Measurements from ENCODE around the gene ADAM23. TPM values are rescaled to one million over a fixed set of nuclear protein-coding genes. Genes with fewer than 3 reads are reported as not detected.

The ADAM23 gene
- polyA plus RNA-seq, 2 of the 4 experiments (the other 2 are of a cell fraction), result 6.1 to 7.8 TPM

- Histone ChIP-seq H3K4me2 (no peak overlapping the region), H3K4me3 (no peak overlapping the region), H3K27ac (no peak overlapping the region), H3K9me3 (no peaks in the 10 kb centered on the region), H3K4me1 (no peaks in the 10 kb centered on the region)
- ATAC-seq, result no peak
- no peak for TF ChIP-seq MAZ (IDR thresholded peaks at IDR 0.05; ENCODE audit: borderline replicate concordance, low read depth, low read length)
- no peak for TF ChIP-seq RCOR1 (IDR thresholded peaks at IDR 0.05; ENCODE audit: low read depth, low read length)
- TF ChIP-seq ESRRA (IDR thresholded peaks at IDR 0.05; ENCODE audit: borderline replicate concordance, low read length), result no peak
- TF ChIP-seq EHMT2 (IDR thresholded peaks at IDR 0.05; ENCODE audit: low read depth), result no peak
- TF ChIP-seq MYC (IDR thresholded peaks at IDR 0.05; ENCODE audit: borderline replicate concordance, low read length), result no peak
- TF ChIP-seq NR3C1 (IDR thresholded peaks at IDR 0.05), result no peak
- TF ChIP-seq CBX2 (IDR thresholded peaks at IDR 0.05; ENCODE audit: borderline replicate concordance, low read depth), result no peak
- TF ChIP-seq, protein P1, sequence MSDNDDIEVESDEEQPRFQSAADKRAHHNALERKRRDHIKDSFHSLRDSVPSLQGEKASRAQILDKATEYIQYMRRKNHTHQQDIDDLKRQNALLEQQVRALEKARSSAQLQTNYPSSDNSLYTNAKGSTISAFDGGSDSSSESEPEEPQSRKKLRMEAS (IDR thresholded peaks at IDR 0.05), result no peak
- TF ChIP-seq, protein P2, sequence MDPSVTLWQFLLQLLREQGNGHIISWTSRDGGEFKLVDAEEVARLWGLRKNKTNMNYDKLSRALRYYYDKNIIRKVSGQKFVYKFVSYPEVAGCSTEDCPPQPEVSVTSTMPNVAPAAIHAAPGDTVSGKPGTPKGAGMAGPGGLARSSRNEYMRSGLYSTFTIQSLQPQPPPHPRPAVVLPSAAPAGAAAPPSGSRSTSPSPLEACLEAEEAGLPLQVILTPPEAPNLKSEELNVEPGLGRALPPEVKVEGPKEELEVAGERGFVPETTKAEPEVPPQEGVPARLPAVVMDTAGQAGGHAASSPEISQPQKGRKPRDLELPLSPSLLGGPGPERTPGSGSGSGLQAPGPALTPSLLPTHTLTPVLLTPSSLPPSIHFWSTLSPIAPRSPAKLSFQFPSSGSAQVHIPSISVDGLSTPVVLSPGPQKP (IDR thresholded peaks at IDR 0.05; ENCODE audit: low read depth, low read length), result no peak
- no peak for TF ChIP-seq EP300 (IDR thresholded peaks at IDR 0.05)
- TF ChIP-seq ZC3H11A (IDR thresholded peaks at IDR 0.05), result no peak
- no peak for TF ChIP-seq FOXS1 (CRISPR knock-in tag; IDR thresholded peaks at IDR 0.05)
- TF ChIP-seq HOXB13 (CRISPR knock-in tag; IDR thresholded peaks at IDR 0.05; ENCODE audit: low read depth), result no peak
- TF ChIP-seq, protein P3, sequence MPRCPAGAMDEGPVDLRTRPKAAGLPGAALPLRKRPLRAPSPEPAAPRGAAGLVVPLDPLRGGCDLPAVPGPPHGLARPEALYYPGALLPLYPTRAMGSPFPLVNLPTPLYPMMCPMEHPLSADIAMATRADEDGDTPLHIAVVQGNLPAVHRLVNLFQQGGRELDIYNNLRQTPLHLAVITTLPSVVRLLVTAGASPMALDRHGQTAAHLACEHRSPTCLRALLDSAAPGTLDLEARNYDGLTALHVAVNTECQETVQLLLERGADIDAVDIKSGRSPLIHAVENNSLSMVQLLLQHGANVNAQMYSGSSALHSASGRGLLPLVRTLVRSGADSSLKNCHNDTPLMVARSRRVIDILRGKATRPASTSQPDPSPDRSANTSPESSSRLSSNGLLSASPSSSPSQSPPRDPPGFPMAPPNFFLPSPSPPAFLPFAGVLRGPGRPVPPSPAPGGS (IDR thresholded peaks at IDR 0.05), result no peak
- TF ChIP-seq, protein P4, sequence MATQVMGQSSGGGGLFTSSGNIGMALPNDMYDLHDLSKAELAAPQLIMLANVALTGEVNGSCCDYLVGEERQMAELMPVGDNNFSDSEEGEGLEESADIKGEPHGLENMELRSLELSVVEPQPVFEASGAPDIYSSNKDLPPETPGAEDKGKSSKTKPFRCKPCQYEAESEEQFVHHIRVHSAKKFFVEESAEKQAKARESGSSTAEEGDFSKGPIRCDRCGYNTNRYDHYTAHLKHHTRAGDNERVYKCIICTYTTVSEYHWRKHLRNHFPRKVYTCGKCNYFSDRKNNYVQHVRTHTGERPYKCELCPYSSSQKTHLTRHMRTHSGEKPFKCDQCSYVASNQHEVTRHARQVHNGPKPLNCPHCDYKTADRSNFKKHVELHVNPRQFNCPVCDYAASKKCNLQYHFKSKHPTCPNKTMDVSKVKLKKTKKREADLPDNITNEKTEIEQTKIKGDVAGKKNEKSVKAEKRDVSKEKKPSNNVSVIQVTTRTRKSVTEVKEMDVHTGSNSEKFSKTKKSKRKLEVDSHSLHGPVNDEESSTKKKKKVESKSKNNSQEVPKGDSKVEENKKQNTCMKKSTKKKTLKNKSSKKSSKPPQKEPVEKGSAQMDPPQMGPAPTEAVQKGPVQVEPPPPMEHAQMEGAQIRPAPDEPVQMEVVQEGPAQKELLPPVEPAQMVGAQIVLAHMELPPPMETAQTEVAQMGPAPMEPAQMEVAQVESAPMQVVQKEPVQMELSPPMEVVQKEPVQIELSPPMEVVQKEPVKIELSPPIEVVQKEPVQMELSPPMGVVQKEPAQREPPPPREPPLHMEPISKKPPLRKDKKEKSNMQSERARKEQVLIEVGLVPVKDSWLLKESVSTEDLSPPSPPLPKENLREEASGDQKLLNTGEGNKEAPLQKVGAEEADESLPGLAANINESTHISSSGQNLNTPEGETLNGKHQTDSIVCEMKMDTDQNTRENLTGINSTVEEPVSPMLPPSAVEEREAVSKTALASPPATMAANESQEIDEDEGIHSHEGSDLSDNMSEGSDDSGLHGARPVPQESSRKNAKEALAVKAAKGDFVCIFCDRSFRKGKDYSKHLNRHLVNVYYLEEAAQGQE (IDR thresholded peaks at IDR 0.05), result no peak
- POLR2A ChIA-PET, result no interaction called here
- DNase-seq (ENCODE audit: low read depth in 1 of 2, low spot score in 1 of 2), result no peak
- no peak for FAIRE-seq
- CTCF ChIA-PET, result interaction anchor here (1.2 kb wide), 1 partner anchor 25 kb away, joined by 3 read pairs; no protein-coding TSS in a partner anchor
- WGBS (ENCODE audit: missing lambda C conversion rate), result 92% methylated on average over 5 of the region's 5 CpGs
These were observed 105.1 kb downstream of the ADAM23 start for GRCh38 chr2:206548383-206548782.

GRCh38 chr2:206555721-206556120, 112.4 kb downstream of the ADAM23 start:
- ATAC-seq (no peak), DNase-seq (ENCODE audit: low read depth in 1 of 2, low spot score in 1 of 2) (no peak), FAIRE-seq (no peak)
- Histone ChIP-seq H3K27ac (no peak overlapping the region), H3K4me1 (no peaks in the 10 kb centered on the region), H3K4me3 (no peak overlapping the region), H3K9me3 (no peaks in the 10 kb centered on the region), H3K4me2 (no peak overlapping the region)
- ChIA-PET POLR2A (no interaction called here), CTCF (interaction anchor here (0.8 kb wide), 1 partner anchor 15 kb away, joined by 5 read pairs; no protein-coding TSS in a partner anchor)
- no peak for TF ChIP-seq HOXB5 (CRISPR knock-in tag; IDR thresholded peaks at IDR 0.05)
- no peak for TF ChIP-seq NPAS2 (CRISPR knock-in tag; IDR thresholded peaks at IDR 0.05; ENCODE audit: borderline replicate concordance)
- TF ChIP-seq CBX2 (IDR thresholded peaks at IDR 0.05; ENCODE audit: borderline replicate concordance, low read depth), result no peak
- TF ChIP-seq, protein P3 (IDR thresholded peaks at IDR 0.05), result no peak
- TF ChIP-seq, protein P5, sequence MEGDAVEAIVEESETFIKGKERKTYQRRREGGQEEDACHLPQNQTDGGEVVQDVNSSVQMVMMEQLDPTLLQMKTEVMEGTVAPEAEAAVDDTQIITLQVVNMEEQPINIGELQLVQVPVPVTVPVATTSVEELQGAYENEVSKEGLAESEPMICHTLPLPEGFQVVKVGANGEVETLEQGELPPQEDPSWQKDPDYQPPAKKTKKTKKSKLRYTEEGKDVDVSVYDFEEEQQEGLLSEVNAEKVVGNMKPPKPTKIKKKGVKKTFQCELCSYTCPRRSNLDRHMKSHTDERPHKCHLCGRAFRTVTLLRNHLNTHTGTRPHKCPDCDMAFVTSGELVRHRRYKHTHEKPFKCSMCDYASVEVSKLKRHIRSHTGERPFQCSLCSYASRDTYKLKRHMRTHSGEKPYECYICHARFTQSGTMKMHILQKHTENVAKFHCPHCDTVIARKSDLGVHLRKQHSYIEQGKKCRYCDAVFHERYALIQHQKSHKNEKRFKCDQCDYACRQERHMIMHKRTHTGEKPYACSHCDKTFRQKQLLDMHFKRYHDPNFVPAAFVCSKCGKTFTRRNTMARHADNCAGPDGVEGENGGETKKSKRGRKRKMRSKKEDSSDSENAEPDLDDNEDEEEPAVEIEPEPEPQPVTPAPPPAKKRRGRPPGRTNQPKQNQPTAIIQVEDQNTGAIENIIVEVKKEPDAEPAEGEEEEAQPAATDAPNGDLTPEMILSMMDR (IDR thresholded peaks at IDR 0.05), result no peak
- no peak for TF ChIP-seq POLR2A (IDR thresholded peaks at IDR 0.05; ENCODE audit: low read length)
- no peak for TF ChIP-seq ESRRA (IDR thresholded peaks at IDR 0.05; ENCODE audit: borderline replicate concordance, low read length)
- TF ChIP-seq E2F6 (IDR thresholded peaks at IDR 0.05; ENCODE audit: borderline replicate concordance, low read depth), result no peak

Measured in A549 (cell line).